ENCODE results near the gene CPED1.

DNA sequence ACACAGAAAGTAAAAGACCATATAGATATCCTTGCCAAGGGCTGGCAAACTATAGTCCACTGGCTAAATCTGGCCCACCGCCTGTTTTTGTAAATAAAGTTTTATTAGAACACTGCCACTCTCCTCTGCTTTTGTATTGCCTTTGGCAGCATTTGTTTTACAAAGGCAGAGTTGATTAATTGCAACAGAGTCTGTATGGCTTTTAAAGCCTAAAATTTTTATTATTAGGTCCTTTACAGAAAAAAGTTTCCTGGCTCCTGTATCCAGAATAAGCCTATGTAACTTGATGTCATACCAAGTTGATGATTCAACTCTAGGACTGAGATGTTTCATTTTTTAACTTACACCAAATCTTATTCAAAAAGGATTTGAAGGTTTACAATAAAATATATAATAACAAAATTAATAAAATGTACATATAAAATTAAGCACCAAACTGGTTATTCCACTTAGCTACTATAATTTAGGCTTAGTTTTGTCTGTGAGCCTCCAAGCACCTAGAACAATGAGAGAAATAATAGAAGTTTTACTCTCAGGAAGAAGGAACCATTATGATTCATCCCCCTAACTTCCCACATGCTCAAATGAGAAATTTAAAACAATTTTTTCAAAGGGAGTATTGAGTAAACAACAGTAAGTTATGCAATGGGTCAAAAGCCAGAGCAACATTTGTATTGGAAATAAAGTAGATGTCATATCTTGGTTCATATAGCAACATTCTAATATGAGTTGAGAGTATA lies 31.9 kb downstream of the CPED1 start:
- TF ChIP-seq, protein P1, sequence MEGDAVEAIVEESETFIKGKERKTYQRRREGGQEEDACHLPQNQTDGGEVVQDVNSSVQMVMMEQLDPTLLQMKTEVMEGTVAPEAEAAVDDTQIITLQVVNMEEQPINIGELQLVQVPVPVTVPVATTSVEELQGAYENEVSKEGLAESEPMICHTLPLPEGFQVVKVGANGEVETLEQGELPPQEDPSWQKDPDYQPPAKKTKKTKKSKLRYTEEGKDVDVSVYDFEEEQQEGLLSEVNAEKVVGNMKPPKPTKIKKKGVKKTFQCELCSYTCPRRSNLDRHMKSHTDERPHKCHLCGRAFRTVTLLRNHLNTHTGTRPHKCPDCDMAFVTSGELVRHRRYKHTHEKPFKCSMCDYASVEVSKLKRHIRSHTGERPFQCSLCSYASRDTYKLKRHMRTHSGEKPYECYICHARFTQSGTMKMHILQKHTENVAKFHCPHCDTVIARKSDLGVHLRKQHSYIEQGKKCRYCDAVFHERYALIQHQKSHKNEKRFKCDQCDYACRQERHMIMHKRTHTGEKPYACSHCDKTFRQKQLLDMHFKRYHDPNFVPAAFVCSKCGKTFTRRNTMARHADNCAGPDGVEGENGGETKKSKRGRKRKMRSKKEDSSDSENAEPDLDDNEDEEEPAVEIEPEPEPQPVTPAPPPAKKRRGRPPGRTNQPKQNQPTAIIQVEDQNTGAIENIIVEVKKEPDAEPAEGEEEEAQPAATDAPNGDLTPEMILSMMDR (IDR thresholded peaks at IDR 0.05): no peak
- no peak for TF ChIP-seq POLR2A (IDR thresholded peaks at IDR 0.05)
